Neural progenitor cell (in vitro differentiated cells): ENCODE results near the gene SUPV3L1. TPM values are rescaled to one million over a fixed set of nuclear protein-coding genes. Genes with fewer than 3 reads are reported as not detected.
A peak's percentile ranks its signal among the peaks of the same experiment; 100 is the strongest.

Experiments
- DNase-seq: peaks from one replicate; pipeline ENCODE4 v3.0.0-alpha.2; 2016; ENCODE audit warnings: low spot score
- H2AFZ ChIP-seq: fragments of 200-600 bp; sonication (generic); replicated peaks from 2 replicates; pipeline ENCODE4 v1.6.1; 2016; ENCODE audit warnings: antibody characterized with exemption
- H3F3A ChIP-seq: fragments of 200-600 bp; sonication (generic); 2 replicates; pipeline ENCODE4 v1.6.1; 2016; ENCODE audit warnings: antibody characterized with exemption, low read depth
- H3K27ac ChIP-seq: fragments of 200-600 bp; sonication (generic); 2 replicates; pipeline ENCODE4 v1.5.1; 2016; ENCODE audit warnings: mild to moderate bottlenecking
- H3K27me3 ChIP-seq: fragments of 200-600 bp; sonication (generic); 2 replicates; pipeline ENCODE4 v1.6.1; 2016; ENCODE audit warnings: mild to moderate bottlenecking, moderate library complexity
- H3K36me3 ChIP-seq: fragments of 200-600 bp; sonication (generic); 2 replicates; pipeline ENCODE4 v1.5.1; 2016
- H3K4me1 ChIP-seq: fragments of 200-600 bp; sonication (generic); 2 replicates; pipeline ENCODE4 v1.6.1; 2016; ENCODE audit warnings: mixed run types
- H3K4me2 ChIP-seq: fragments of 200-600 bp; sonication (generic); 2 replicates; pipeline ENCODE4 v1.6.1; 2016
- H3K4me3 ChIP-seq: fragments of 200-600 bp; sonication (generic); 2 replicates; pipeline ENCODE4 v1.5.1; 2016
- H3K79me2 ChIP-seq: fragments of 200-600 bp; sonication (generic); 2 replicates; pipeline ENCODE4 v1.6.1; 2016; ENCODE audit warnings: low read depth
- H3K9ac ChIP-seq: fragments of 200-600 bp; sonication (generic); 2 replicates; pipeline ENCODE4 v1.6.1; 2016
- H3K9me3 ChIP-seq: fragments of 200-600 bp; sonication (generic); 2 replicates; pipeline ENCODE4 v1.5.1; 2016; ENCODE audit warnings: low read depth
- H4K20me1 ChIP-seq: fragments of 200-600 bp; sonication (generic); 2 replicates; pipeline ENCODE4 v1.6.1; 2016; ENCODE audit warnings: low read depth
- H3K27ac Mint-ChIP-seq: 3 replicates; pipeline ENCODE4 v1.8.0; 2021; ENCODE audit warnings: mixed read lengths
- H3K27me3 Mint-ChIP-seq: 2 replicates; pipeline ENCODE4 v1.8.0; 2022; ENCODE audit warnings: low read depth, mild to moderate bottlenecking, inconsistent platforms, moderate library complexity, mixed read lengths; ENCODE audit not compliant: insufficient read depth
- H3K36me3 Mint-ChIP-seq: 3 replicates; pipeline ENCODE4 v1.8.0; 2021; ENCODE audit warnings: mixed read lengths
- H3K4me1 Mint-ChIP-seq: 3 replicates; pipeline ENCODE4 v1.8.0; 2021; ENCODE audit warnings: mixed read lengths
- H3K4me3 Mint-ChIP-seq: 3 replicates; pipeline ENCODE4 v1.8.0; 2021; ENCODE audit warnings: mild to moderate bottlenecking, moderate library complexity, mixed read lengths
- H3K9me3 Mint-ChIP-seq: 3 replicates; pipeline ENCODE4 v1.8.0; 2020; ENCODE audit warnings: mixed read lengths
- EZH2 ChIP-seq: fragments of 200-600 bp; sonication (generic); IDR thresholded peaks from 2 replicates; pipeline ENCODE4 v1.6.1; 2017; ENCODE audit warnings: antibody characterized with exemption, mild to moderate bottlenecking, moderate library complexity
- EZH2phosphoT487 ChIP-seq: fragments of 200-600 bp; sonication (generic); IDR thresholded peaks from 2 replicates; pipeline ENCODE4 v1.6.1; 2017; ENCODE audit warnings: antibody characterized with exemption
- total RNA-seq: library from RNA; depleted of rRNA; stranded (reverse); fragments of >200 nt; gene quantifications from 2 replicates; pipeline ENCODE4 v1.2.3, GENCODE V29; 2015; ENCODE audit warnings: low replicate concordance
- TF ChIP-seq, protein P1 (sequence below): fragments of 200-600 bp; sonication (generic); IDR thresholded peaks from 2 replicates; pipeline ENCODE4 v1.5.1; 2017; ENCODE audit warnings: antibody characterized with exemption, mild to moderate bottlenecking

The SUPV3L1 gene
- total RNA-seq, 1 donor from 2014 or later: 31.9 TPM

GRCh38 chr10:69229616-69229916 lies 49.5 kb downstream of the SUPV3L1 start:
- Mint-ChIP-seq H3K27me3 (peaks cover 9% of the 10 kb centered on the region), H3K4me3 (no peak overlapping the region), H3K4me1 (peaks cover 51% of the 10 kb centered on the region), H3K36me3 (no peaks in the 10 kb centered on the region), H3K27ac (no peak overlapping the region), H3K9me3 (no peaks in the 10 kb centered on the region)
- no peaks in the 10 kb centered on the region for H3K79me2 ChIP-seq
- no peaks in the 10 kb centered on the region for H3K27me3 ChIP-seq
- peaks cover 10% of the 10 kb centered on the region for H3F3A ChIP-seq
- no peak overlapping the region for H3K27ac ChIP-seq
- TF ChIP-seq EZH2 (no peak), EZH2phosphoT487 (no peak)
- TF ChIP-seq, protein P1, sequence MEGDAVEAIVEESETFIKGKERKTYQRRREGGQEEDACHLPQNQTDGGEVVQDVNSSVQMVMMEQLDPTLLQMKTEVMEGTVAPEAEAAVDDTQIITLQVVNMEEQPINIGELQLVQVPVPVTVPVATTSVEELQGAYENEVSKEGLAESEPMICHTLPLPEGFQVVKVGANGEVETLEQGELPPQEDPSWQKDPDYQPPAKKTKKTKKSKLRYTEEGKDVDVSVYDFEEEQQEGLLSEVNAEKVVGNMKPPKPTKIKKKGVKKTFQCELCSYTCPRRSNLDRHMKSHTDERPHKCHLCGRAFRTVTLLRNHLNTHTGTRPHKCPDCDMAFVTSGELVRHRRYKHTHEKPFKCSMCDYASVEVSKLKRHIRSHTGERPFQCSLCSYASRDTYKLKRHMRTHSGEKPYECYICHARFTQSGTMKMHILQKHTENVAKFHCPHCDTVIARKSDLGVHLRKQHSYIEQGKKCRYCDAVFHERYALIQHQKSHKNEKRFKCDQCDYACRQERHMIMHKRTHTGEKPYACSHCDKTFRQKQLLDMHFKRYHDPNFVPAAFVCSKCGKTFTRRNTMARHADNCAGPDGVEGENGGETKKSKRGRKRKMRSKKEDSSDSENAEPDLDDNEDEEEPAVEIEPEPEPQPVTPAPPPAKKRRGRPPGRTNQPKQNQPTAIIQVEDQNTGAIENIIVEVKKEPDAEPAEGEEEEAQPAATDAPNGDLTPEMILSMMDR: no peak
- peaks cover 8% of the 10 kb centered on the region for H3K4me1 ChIP-seq
- H3K36me3 ChIP-seq: no peaks in the 10 kb centered on the region
- no peaks in the 10 kb centered on the region for H3K9me3 ChIP-seq
- no peaks in the 10 kb centered on the region for H4K20me1 ChIP-seq
- no peak for DNase-seq
- no peak overlapping the region for H2AFZ ChIP-seq
- no peak overlapping the region for H3K9ac ChIP-seq
- no peak overlapping the region for H3K4me3 ChIP-seq
- H3K4me2 ChIP-seq: no peak overlapping the region

GRCh38 chr10:69230128-69230527 lies 50.1 kb downstream of the SUPV3L1 start:
- peaks cover 8% of the 10 kb centered on the region for H3K4me1 ChIP-seq
- Mint-ChIP-seq H3K27ac (peak overlapping the region; percentile 60), H3K9me3 (no peaks in the 10 kb centered on the region), H3K4me3 (no peak overlapping the region), H3K27me3 (peaks cover 6% of the 10 kb centered on the region), H3K36me3 (no peaks in the 10 kb centered on the region), H3K4me1 (peaks cover 49% of the 10 kb centered on the region)
- peaks cover 12% of the 10 kb centered on the region for H3F3A ChIP-seq
- no peaks in the 10 kb centered on the region for H3K27me3 ChIP-seq
- no peaks in the 10 kb centered on the region for H4K20me1 ChIP-seq
- no peak overlapping the region for H2AFZ ChIP-seq
- no peaks in the 10 kb centered on the region for H3K79me2 ChIP-seq
- H3K27ac ChIP-seq: no peak overlapping the region
- no peaks in the 10 kb centered on the region for H3K9me3 ChIP-seq
- no peak overlapping the region for H3K4me3 ChIP-seq
- no peak for DNase-seq
- H3K4me2 ChIP-seq: no peak overlapping the region
- no peak overlapping the region for H3K9ac ChIP-seq
- TF ChIP-seq, protein P1: no peak
- TF ChIP-seq EZH2phosphoT487 (no peak), EZH2 (no peak)
- no peaks in the 10 kb centered on the region for H3K36me3 ChIP-seq

GRCh38 chr10:69232252-69232651 lies 52.2 kb downstream of the SUPV3L1 start:
- H3K27me3 Mint-ChIP-seq: peaks cover 6% of the 10 kb centered on the region
- no peak overlapping the region for H2AFZ ChIP-seq
- no peaks in the 10 kb centered on the region for H3K36me3 ChIP-seq
- H3K4me1 Mint-ChIP-seq: peaks cover 39% of the 10 kb centered on the region
- DNase-seq: no peak
- no peak overlapping the region for H3K4me3 ChIP-seq
- H3K27me3 ChIP-seq: no peaks in the 10 kb centered on the region
- H3K9me3 ChIP-seq: no peaks in the 10 kb centered on the region
- no peaks in the 10 kb centered on the region for H3K9me3 Mint-ChIP-seq
- no peak for TF ChIP-seq EZH2phosphoT487
- TF ChIP-seq, protein P1: no peak
- TF ChIP-seq EZH2: no peak
- no peaks in the 10 kb centered on the region for H4K20me1 ChIP-seq
- H3K4me2 ChIP-seq: no peak overlapping the region
- H3K9ac ChIP-seq: no peak overlapping the region
- H3K4me1 ChIP-seq: peaks cover 8% of the 10 kb centered on the region
- H3K27ac Mint-ChIP-seq: no peak overlapping the region
- H3K4me3 Mint-ChIP-seq: no peak overlapping the region
- H3F3A ChIP-seq: peaks cover 12% of the 10 kb centered on the region
- no peak overlapping the region for H3K27ac ChIP-seq
- no peaks in the 10 kb centered on the region for H3K36me3 Mint-ChIP-seq
- H3K79me2 ChIP-seq: no peaks in the 10 kb centered on the region
